ENCODE measurements around the gene POLD4. TPM values are rescaled to one million over a fixed set of nuclear protein-coding genes. Genes with fewer than 3 reads are reported as not detected.

The POLD4 gene
- total and polyA plus RNA-seq, 2 of the 13 experiments (the other 11 are each of a cell fraction or from before 2014, with no cell fraction given): 10.5 to 27.4 TPM

DNA sequence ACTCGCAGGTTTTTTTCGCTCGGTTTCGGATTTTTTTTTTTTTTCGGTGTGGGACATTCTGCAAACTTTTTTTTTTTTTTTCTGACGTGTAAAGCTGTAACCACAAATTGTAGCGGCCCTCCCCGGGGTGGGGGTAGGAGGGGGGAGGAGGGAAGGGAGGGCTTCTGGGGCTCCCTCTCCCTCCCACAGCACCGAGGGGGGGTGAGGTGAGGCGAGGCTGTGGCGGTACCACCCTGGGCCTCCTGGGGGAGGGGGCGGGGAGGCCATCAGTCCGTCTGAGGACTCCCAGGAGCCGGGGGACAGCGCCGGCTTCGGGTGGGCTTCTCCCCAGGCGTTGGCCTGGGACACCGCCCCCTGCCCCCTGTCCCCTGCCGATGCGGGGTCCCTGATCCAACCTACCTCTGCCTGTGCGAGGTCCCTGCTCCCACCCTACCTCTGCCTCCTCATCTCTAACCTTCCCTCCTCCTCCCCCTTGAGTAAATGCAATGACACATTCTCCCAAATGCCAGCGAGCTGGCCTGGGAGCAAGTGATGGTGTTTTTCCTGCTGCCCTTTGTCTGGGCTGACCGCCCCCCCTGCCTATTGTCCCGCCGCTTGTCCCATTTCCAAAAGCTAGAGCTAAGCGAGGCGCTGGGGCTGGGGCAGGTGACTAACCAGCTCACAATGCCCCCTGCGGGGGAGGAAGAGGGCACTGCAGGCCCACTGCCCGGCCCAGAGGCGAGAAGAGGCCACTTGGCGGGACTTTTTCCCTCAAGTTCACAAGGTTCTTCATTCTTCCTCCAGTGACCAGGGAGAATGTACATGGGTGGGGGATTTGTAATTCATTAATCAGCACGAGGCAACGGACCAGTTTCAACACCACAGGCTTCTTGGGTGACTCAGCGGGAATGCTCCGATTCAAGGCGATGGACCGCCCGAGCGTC lies 20.6 kb upstream of the POLD4 start (continued):
- TF ChIP-seq, protein P1, sequence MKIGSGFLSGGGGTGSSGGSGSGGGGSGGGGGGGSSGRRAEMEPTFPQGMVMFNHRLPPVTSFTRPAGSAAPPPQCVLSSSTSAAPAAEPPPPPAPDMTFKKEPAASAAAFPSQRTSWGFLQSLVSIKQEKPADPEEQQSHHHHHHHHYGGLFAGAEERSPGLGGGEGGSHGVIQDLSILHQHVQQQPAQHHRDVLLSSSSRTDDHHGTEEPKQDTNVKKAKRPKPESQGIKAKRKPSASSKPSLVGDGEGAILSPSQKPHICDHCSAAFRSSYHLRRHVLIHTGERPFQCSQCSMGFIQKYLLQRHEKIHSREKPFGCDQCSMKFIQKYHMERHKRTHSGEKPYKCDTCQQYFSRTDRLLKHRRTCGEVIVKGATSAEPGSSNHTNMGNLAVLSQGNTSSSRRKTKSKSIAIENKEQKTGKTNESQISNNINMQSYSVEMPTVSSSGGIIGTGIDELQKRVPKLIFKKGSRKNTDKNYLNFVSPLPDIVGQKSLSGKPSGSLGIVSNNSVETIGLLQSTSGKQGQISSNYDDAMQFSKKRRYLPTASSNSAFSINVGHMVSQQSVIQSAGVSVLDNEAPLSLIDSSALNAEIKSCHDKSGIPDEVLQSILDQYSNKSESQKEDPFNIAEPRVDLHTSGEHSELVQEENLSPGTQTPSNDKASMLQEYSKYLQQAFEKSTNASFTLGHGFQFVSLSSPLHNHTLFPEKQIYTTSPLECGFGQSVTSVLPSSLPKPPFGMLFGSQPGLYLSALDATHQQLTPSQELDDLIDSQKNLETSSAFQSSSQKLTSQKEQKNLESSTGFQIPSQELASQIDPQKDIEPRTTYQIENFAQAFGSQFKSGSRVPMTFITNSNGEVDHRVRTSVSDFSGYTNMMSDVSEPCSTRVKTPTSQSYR (CRISPR knock-in tag; IDR thresholded peaks at IDR 0.05; ENCODE audit: borderline replicate concordance): no peak
- TF ChIP-seq PTBP1 (IDR thresholded peaks at IDR 0.05; ENCODE audit: low read depth, low read length, poor library complexity, severe bottlenecking): no peak
- TF ChIP-seq SCMH1 (CRISPR knock-in tag; IDR thresholded peaks at IDR 0.05; ENCODE audit: borderline replicate concordance): no peak
- TF ChIP-seq LBX2 (CRISPR knock-in tag; IDR thresholded peaks at IDR 0.05; ENCODE audit: borderline replicate concordance): no peak
- no peak for TF ChIP-seq RBAK (CRISPR knock-in tag; IDR thresholded peaks at IDR 0.05)
- no peak for TF ChIP-seq ZBTB8A (CRISPR knock-in tag; IDR thresholded peaks at IDR 0.05; ENCODE audit: borderline replicate concordance, low read depth)
- no peak for TF ChIP-seq MNT (IDR thresholded peaks at IDR 0.05)
- TF ChIP-seq, protein P2, sequence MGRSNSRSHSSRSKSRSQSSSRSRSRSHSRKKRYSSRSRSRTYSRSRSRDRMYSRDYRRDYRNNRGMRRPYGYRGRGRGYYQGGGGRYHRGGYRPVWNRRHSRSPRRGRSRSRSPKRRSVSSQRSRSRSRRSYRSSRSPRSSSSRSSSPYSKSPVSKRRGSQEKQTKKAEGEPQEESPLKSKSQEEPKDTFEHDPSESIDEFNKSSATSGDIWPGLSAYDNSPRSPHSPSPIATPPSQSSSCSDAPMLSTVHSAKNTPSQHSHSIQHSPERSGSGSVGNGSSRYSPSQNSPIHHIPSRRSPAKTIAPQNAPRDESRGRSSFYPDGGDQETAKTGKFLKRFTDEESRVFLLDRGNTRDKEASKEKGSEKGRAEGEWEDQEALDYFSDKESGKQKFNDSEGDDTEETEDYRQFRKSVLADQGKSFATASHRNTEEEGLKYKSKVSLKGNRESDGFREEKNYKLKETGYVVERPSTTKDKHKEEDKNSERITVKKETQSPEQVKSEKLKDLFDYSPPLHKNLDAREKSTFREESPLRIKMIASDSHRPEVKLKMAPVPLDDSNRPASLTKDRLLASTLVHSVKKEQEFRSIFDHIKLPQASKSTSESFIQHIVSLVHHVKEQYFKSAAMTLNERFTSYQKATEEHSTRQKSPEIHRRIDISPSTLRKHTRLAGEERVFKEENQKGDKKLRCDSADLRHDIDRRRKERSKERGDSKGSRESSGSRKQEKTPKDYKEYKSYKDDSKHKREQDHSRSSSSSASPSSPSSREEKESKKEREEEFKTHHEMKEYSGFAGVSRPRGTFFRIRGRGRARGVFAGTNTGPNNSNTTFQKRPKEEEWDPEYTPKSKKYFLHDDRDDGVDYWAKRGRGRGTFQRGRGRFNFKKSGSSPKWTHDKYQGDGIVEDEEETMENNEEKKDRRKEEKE (IDR thresholded peaks at IDR 0.05): no peak
- no peak for TF ChIP-seq FOXJ3 (CRISPR knock-in tag; IDR thresholded peaks at IDR 0.05; ENCODE audit: borderline replicate concordance)
- no peak for TF ChIP-seq TGIF2 (CRISPR knock-in tag; IDR thresholded peaks at IDR 0.05)
- TF ChIP-seq ZC3H13 (CRISPR knock-in tag; IDR thresholded peaks at IDR 0.05): no peak
- no peak for TF ChIP-seq ATF7-NPFF (CRISPR knock-in tag; IDR thresholded peaks at IDR 0.05; ENCODE audit: low read depth)
- TF ChIP-seq CBX1 (IDR thresholded peaks at IDR 0.05; ENCODE audit: low read depth): no peak
- no peak for TF ChIP-seq NCOR1 (IDR thresholded peaks at IDR 0.05; ENCODE audit: borderline replicate concordance, low read length)
- TF ChIP-seq MXI1 (IDR thresholded peaks at IDR 0.05; ENCODE audit: borderline replicate concordance, low read depth, low read length): no peak
- TF ChIP-seq SRSF4 (IDR thresholded peaks at IDR 0.05; ENCODE audit: low read depth, low read length, poor library complexity, severe bottlenecking): no peak
